HepG2 (cell line): ENCODE measurements around the gene TBCCD1. TPM values are rescaled to one million over a fixed set of nuclear protein-coding genes. Genes with fewer than 3 reads are reported as not detected.

Experiments used
- ATAC-seq: fragments of 200-7000 bp; cut with Tn5 transposase; 3 replicates; pipeline ENCODE4 v1.9.1; 2020; ENCODE audit warnings: mild to moderate bottlenecking, moderate library complexity
- BruUV-seq: library from RNA; stranded (reverse); fragments of 400-500 nt; replicated peaks from 2 replicates; lab custom pipeline; 2021; lab: Mats Ljungman, UMichigan
- CTCF ChIA-PET: fragments of 300-600 bp; formaldehyde crosslinking; extraction: SDS; loops from one replicate; lab custom pipeline; 2021; ENCODE audit warnings: low total read pairs, inconsistent platforms, low intra/inter-chr PET ratio; lab: Yijun Ruan, JAX
- POLR2A ChIA-PET: fragments of 350-600 bp; sonication (Branson Sonifier 250); formaldehyde crosslinking; loops from one replicate; lab custom pipeline; 2020; ENCODE audit warnings: antibody characterized with exemption, inconsistent platforms; lab: Yijun Ruan, JAX
- DNase-seq: peaks from one replicate; pipeline ENCODE4 v3.0.0-alpha.2; 2015; ENCODE audit warnings: low spot score
- FAIRE-seq: peaks from 3 replicates; lab custom pipeline; 2011; peaks lifted over from hg19 to GRCh38; lab: Jason Lieb, UNC
- H2AFZ ChIP-seq: one replicate; pipeline ENCODE4 v1.6.1; 2011; ENCODE audit warnings: low read length, inconsistent platforms
- H3K27ac ChIP-seq: fragments of 300-600 bp; 3 replicates; pipeline ENCODE4 v1.8.0; 2011; ENCODE audit warnings: mixed run types, mild to moderate bottlenecking, mixed read lengths, low read length, inconsistent platforms; ENCODE audit not compliant: insufficient read depth; ENCODE audit errors: extremely low read length
- H3K27me3 ChIP-seq, 2 experiments: fragments of 200-600 bp in 1 of 2; 2 replicates in 1 of 2; 3 replicates in 1 of 2; pipeline versions ENCODE4 v1.6.0 to v1.8.0; 2011; ENCODE audit warnings: low read length in 2 of 2, mild to moderate bottlenecking in 2 of 2, moderate library complexity in 2 of 2, inconsistent platforms in 1 of 2; ENCODE audit not compliant: insufficient read depth in 2 of 2, control insufficient read depth in 1 of 2
- H3K36me3 ChIP-seq, 2 experiments: fragments of 200-600 bp in 1 of 2; replicated peaks in 1 of 2; 2 replicates in 1 of 2; 3 replicates in 1 of 2; pipeline versions ENCODE4 v1.5.1 to v1.8.0; 2011; ENCODE audit warnings: low read length in 2 of 2, inconsistent platforms in 1 of 2; ENCODE audit not compliant: insufficient read depth in 2 of 2, control insufficient read depth in 1 of 2
- H3K4me1 ChIP-seq: 2 replicates; pipeline ENCODE4 v1.5.1; 2012; ENCODE audit warnings: low read length, inconsistent platforms; ENCODE audit not compliant: insufficient read depth
- H3K4me2 ChIP-seq: 2 replicates; pipeline ENCODE4 v1.6.0; 2011; ENCODE audit warnings: low read depth, low read length, inconsistent platforms
- H3K4me3 ChIP-seq, 3 experiments: fragments of 200-600 bp in 1 of 3; sonication (generic), shearing (Covaris generic) in 1 of 3; replicated peaks in 1 of 3; 2 replicates each; pipeline ENCODE4 v1.5.1; 2011 to 2016; ENCODE audit warnings: low read length in 3 of 3, inconsistent platforms in 2 of 3, low read depth in 2 of 3, mild to moderate bottlenecking in 2 of 3, control low read depth in 1 of 3, mixed read lengths in 1 of 3; ENCODE audit not compliant: insufficient read depth in 1 of 3
- H3K79me2 ChIP-seq: one replicate; pipeline ENCODE4 v1.6.1; 2011; ENCODE audit warnings: low read length, inconsistent platforms; ENCODE audit not compliant: insufficient read depth
- H3K9ac ChIP-seq: 2 replicates; pipeline ENCODE4 v1.6.0; 2011; ENCODE audit warnings: mild to moderate bottlenecking, low read depth, low read length, inconsistent platforms; ENCODE audit not compliant: insufficient read depth
- H3K9me3 ChIP-seq: 2 replicates; pipeline ENCODE4 v1.5.1; 2012; ENCODE audit warnings: mild to moderate bottlenecking, low read length
- H4K20me1 ChIP-seq: 2 replicates; pipeline ENCODE4 v1.6.0; 2011; ENCODE audit warnings: inconsistent platforms, mild to moderate bottlenecking, low read length, moderate library complexity; ENCODE audit not compliant: insufficient read depth
- ATF2 ChIP-seq: sonication (generic); formaldehyde crosslinking; IDR thresholded peaks from 2 replicates; pipeline ENCODE4 v1.4.0; 2020; ENCODE audit warnings: missing genetic modification reagents
- CREB1 ChIP-seq, 2 experiments: fragments of 450-650 bp in 1 of 2; IDR thresholded peaks; 2 replicates each; pipeline ENCODE4 v1.6.1; 2016 to 2017; ENCODE audit warnings: control low read depth in 1 of 2, mild to moderate bottlenecking in 1 of 2, missing compliant biosample characterization in 1 of 2, missing genetic modification characterization in 1 of 2
- DDIT3 ChIP-seq: sonication (generic); formaldehyde crosslinking; IDR thresholded peaks from 2 replicates; pipeline ENCODE4 v1.4.0; 2020; ENCODE audit warnings: mild to moderate bottlenecking, missing genetic modification reagents
- GPBP1L1 ChIP-seq: sonication (generic); formaldehyde crosslinking; IDR thresholded peaks from 2 replicates; pipeline ENCODE4 v1.5.0; 2020; ENCODE audit warnings: mild to moderate bottlenecking, missing genetic modification reagents
- HMG20B ChIP-seq: conservative IDR thresholded peaks from 2 replicates; pipeline ENCODE4 v1.6.1; 2016; ENCODE audit warnings: missing genetic modification reagents, missing compliant biosample characterization
- LBX2 ChIP-seq: sonication (generic); formaldehyde crosslinking; IDR thresholded peaks from 2 replicates; pipeline ENCODE4 v1.5.0; 2020; ENCODE audit warnings: missing genetic modification reagents, mild to moderate bottlenecking, borderline replicate concordance
- NFE2L1 ChIP-seq: sonication (generic); formaldehyde crosslinking; IDR thresholded peaks from 2 replicates; pipeline ENCODE4 v1.4.0; 2020; ENCODE audit warnings: missing genetic modification reagents, mild to moderate bottlenecking, borderline replicate concordance
- RFXANK ChIP-seq: IDR thresholded peaks from 2 replicates; pipeline ENCODE4 v1.6.1; 2016
- ZFP37 ChIP-seq: sonication (generic); formaldehyde crosslinking; IDR thresholded peaks from 2 replicates; pipeline ENCODE4 v1.4.0; 2020; ENCODE audit warnings: missing genetic modification reagents, borderline replicate concordance
- ZNF660 ChIP-seq: sonication (generic); formaldehyde crosslinking; IDR thresholded peaks from 2 replicates; pipeline ENCODE4 v1.5.1; 2020; ENCODE audit warnings: mild to moderate bottlenecking, low read depth, missing genetic modification reagents, borderline replicate concordance
- ZNF772 ChIP-seq: sonication (generic); formaldehyde crosslinking; IDR thresholded peaks from 2 replicates; pipeline ENCODE4 v1.5.0; 2020; ENCODE audit warnings: mild to moderate bottlenecking, missing genetic modification reagents
- WGBS: methylation state at CpG from one replicate; pipeline ENCODE4 v1.1.6; 2017; ENCODE audit warnings: low lambda C conversion rate; 5-methylcytosine and 5-hydroxymethylcytosine counted together
- in situ Hi-C: cut with HindIII; loops from 2 replicates; pipeline ENCODE4 v1.10.0; 2017; ENCODE audit warnings: low pct_unique_long_range_greater_than_20kb; ENCODE audit not compliant: extremely low pct_ligation_motif_present
- intact Hi-C: fragments of 100-400 bp; cut with micrococcal nuclease; formaldehyde crosslinking; loops from one replicate; pipeline ENCODE4 v1.10.0; 2022; ENCODE audit not compliant: unreplicated experiment
- polyA plus RNA-seq, 8 experiments: library from polyadenylated mRNA; depleted of rRNA in 3 of 8; stranded (reverse) in 7 of 8; unstranded in 1 of 8; fragments of >200 nt; fragmentation: Illumina TruSeq in 4 of 8; extraction: Trizol in 4 of 8; gene quantifications; 2 replicates each; pipeline versions ENCODE4 v1.2.1 to v1.2.3, GENCODE V29; 2011 to 2016; ENCODE audit warnings: low read depth in 4 of 8, missing spikeins in 1 of 8, mixed read lengths in 1 of 8; ENCODE audit not compliant: insufficient read depth in 1 of 8
- total RNA-seq, 5 experiments: library from RNA; depleted of rRNA; stranded (reverse); fragments of >200 nt; fragmentation: Illumina TruSeq; extraction: Trizol; gene quantifications; 2 replicates each; pipeline ENCODE4 v1.2.3, GENCODE V29; 2016; ENCODE audit warnings: low read depth in 1 of 5

Gene TBCCD1
- total and polyA plus RNA-seq, 2 of the 13 experiments (the other 11 are each of a cell fraction or from before 2014, with no cell fraction given), result 13.6 to 16.2 TPM

- in situ Hi-C loops (no loop called here), intact Hi-C loops (no loop called here)
- WGBS, result 29% methylated on average over 4 of the region's 4 CpGs
- Histone ChIP-seq H3K9me3 (no peaks in the 10 kb centered on the region), H3K4me2 (no peak overlapping the region), H3K27ac (no peak overlapping the region), H2AFZ (no peak overlapping the region), H4K20me1 (no peaks in the 10 kb centered on the region), H3K27me3 (peaks cover 0 to 3% of the 10 kb centered on the region in 2 experiments; a peak in 1 of 5 replicates), H3K9ac (no peak overlapping the region), H3K36me3 (no peaks in the 10 kb centered on the region), H3K79me2 (no peaks in the 10 kb centered on the region), H3K4me3 (no peak overlapping the region), H3K4me1 (peaks cover 15% of the 10 kb centered on the region)
- ChIA-PET POLR2A (no interaction called here), CTCF (no interaction called here)
- TF ChIP-seq HMG20B (CRISPR knock-in tag) (no peak), DDIT3 (CRISPR knock-in tag) (no peak), ATF2 (CRISPR knock-in tag) (no peak), LBX2 (no peak), ZNF772 (no peak), NFE2L1 (CRISPR knock-in tag) (no peak), RFXANK (no peak), ZFP37 (no peak), CREB1 (IDR thresholded peaks at IDR 0.05) (no peak), CREB1 (CRISPR knock-in tag; IDR thresholded peaks at IDR 0.05) (no peak), GPBP1L1 (no peak), ZNF660 (CRISPR knock-in tag) (no peak)
- DNase-seq (no peak), ATAC-seq (no peak), FAIRE-seq (no peak)
- no TSS peak for BruUV-seq
These were observed 52.0 kb downstream of the TBCCD1 start for GRCh38 chr3:186515125-186515524.
